ENCODE measurements around the gene PDGFRB.

Gene PDGFRB

GRCh38 chr5:150164211-150164980 is 8.8 kb upstream of the PDGFRB start:
- in situ Hi-C loops (cut with MboI; ENCODE audit: low sequenced_read_pairs) = no loop called here

- in situ Hi-C loops (cut with MboI; ENCODE audit: low sequenced_read_pairs) = no loop called here
Measured at GRCh38 chr5:150163547-150164059, 8.0 kb upstream of the PDGFRB start.

GRCh38 chr5:150163035-150163434 is 7.4 kb upstream of the PDGFRB start:
- in situ Hi-C loops (cut with MboI; ENCODE audit: low sequenced_read_pairs) = no loop called here

- in situ Hi-C loops (cut with MboI; ENCODE audit: low sequenced_read_pairs) = no loop called here
Measured at GRCh38 chr5:150162142-150162513, 6.5 kb upstream of the PDGFRB start.

GRCh38 chr5:150161242-150162141 is 5.8 kb upstream of the PDGFRB start:
- in situ Hi-C loops (cut with MboI; ENCODE audit: low sequenced_read_pairs) = no loop called here

- in situ Hi-C loops (cut with MboI; ENCODE audit: low sequenced_read_pairs) = no loop called here
Measured at GRCh38 chr5:150160448-150161081, 4.9 kb upstream of the PDGFRB start.

GRCh38 chr5:150159741-150160179 is 4.1 kb upstream of the PDGFRB start:
- in situ Hi-C loops (cut with MboI; ENCODE audit: low sequenced_read_pairs) = no loop called here

GRCh38 chr5:150159031-150159430 is 3.4 kb upstream of the PDGFRB start:
- in situ Hi-C loops (cut with MboI; ENCODE audit: low sequenced_read_pairs) = no loop called here

GRCh38 chr5:150158170-150158949 is 2.7 kb upstream of the PDGFRB start:
- in situ Hi-C loops (cut with MboI; ENCODE audit: low sequenced_read_pairs) = no loop called here

- in situ Hi-C loops (cut with MboI; ENCODE audit: low sequenced_read_pairs) = no loop called here
Measured at GRCh38 chr5:150157168-150157567, 1.5 kb upstream of the PDGFRB start.

- in situ Hi-C loops (cut with MboI; ENCODE audit: low sequenced_read_pairs) = no loop called here
Measured at GRCh38 chr5:150156540-150156939, 895 bp upstream of the PDGFRB start.

- in situ Hi-C loops (cut with MboI; ENCODE audit: low sequenced_read_pairs) = no loop called here
Measured at GRCh38 chr5:150156027-150156368, 353 bp upstream of the PDGFRB start.

GRCh38 chr5:150154618-150155128 is 972 bp downstream of the PDGFRB start:
- in situ Hi-C loops (cut with MboI; ENCODE audit: low sequenced_read_pairs) = no loop called here

GRCh38 chr5:150153957-150154617 is 1.6 kb downstream of the PDGFRB start:
- in situ Hi-C loops (cut with MboI; ENCODE audit: low sequenced_read_pairs) = no loop called here

GRCh38 chr5:150153483-150153882 is 2.2 kb downstream of the PDGFRB start:
- in situ Hi-C loops (cut with MboI; ENCODE audit: low sequenced_read_pairs) = no loop called here

- in situ Hi-C loops (cut with MboI; ENCODE audit: low sequenced_read_pairs) = no loop called here
Measured at GRCh38 chr5:150152636-150153462, 2.8 kb downstream of the PDGFRB start.

GRCh38 chr5:150149618-150150017 is 6.0 kb downstream of the PDGFRB start:
- in situ Hi-C loops (cut with MboI; ENCODE audit: low sequenced_read_pairs) = no loop called here

GRCh38 chr5:150148117-150148927 is 7.3 kb downstream of the PDGFRB start:
- in situ Hi-C loops (cut with MboI; ENCODE audit: low sequenced_read_pairs) = no loop called here

Data from HL-60/S4 (cell line).